ENCODE data around the gene EXOC4. TPM values are rescaled to one million over a fixed set of nuclear protein-coding genes. Genes with fewer than 3 reads are reported as not detected.
"Not testable (repeated sequence)": the region's sequence is repeated elsewhere in the genome, so short reads cannot be mapped to it uniquely, and the experiment has no call there.

The EXOC4 gene
- total RNA-seq, 2 donors from 2014 or later: 33.7 to 41.5 TPM

GRCh38 chr7:133778472-133778871, 525.6 kb downstream of the EXOC4 start:
- no peak for DNase-seq
- intact Hi-C loops (cut with DNase I): no loop called here
- no peak for ATAC-seq

DNA sequence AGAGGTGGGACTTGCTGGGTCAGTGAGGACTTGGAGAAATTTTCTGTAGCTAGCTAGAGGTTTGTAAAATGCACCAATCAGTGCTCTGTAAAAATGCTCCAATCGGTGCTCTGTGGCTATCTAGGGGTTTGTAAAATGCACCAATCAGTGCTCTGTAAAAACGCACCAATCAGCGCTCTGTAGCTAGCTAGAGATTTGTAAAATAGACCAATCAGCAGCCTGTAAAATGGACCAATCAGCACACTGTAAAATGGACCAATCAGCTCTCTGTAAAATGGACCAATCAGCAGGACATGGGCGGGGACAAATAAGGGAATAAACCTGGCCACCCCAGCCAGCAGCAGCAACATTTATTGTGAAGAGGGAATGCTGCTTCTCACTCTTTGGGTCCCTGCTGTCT, 526.7 kb downstream of the EXOC4 start:
- DNase-seq; intact Hi-C loops (cut with DNase I); ATAC-seq: not testable (repeated sequence)

DNA sequence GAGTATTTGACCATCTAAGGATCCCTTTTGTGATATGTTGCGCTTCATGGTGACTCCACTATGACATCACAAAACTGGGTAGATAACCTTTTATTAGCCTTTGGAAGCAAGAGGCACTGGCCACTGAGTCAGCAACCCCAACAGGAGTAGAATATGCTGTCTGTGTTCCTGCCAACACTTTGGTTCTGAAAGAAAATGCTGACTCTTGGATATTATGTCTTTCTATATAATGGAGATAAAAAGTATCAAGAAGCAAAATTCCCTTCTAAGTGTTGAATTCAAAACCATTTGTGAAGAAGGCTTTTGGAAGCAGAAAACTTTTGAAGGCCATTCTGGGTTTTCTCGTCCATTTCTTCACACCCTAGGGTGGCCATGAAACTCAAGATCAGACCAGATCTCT, 528.0 kb downstream of the EXOC4 start:
- intact Hi-C loops (cut with DNase I): no loop called here

GRCh38 chr7:133781486-133782090, 528.7 kb downstream of the EXOC4 start:
- ATAC-seq (no peak), DNase-seq (no peak)
- intact Hi-C loops (cut with DNase I): no loop called here

More for the DNA sequence above, 528.0 kb downstream of the EXOC4 start:
- ATAC-seq: no peak
- no peak for DNase-seq

DNA sequence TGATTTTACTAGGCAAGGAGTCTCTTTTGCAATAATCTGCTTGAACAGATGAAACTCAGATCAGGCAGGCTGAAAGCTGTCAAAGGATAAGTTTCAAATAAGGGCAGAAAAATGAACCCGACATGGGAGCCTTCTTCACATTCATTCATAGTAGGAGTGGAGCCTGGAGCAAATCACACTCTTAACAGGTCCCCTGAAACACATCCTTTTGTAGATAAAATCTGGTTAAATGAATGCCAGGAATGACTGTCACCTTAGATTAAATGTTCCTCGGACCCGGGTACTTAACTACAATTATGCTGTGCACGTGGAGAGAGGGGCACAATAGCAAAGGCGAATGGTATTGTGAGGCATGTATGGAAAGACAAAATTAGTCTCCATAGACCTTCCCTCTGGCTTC, 529.6 kb downstream of the EXOC4 start:
- DNase-seq (no peak), ATAC-seq (no peak)
- intact Hi-C loops (cut with DNase I): no loop called here

DNA sequence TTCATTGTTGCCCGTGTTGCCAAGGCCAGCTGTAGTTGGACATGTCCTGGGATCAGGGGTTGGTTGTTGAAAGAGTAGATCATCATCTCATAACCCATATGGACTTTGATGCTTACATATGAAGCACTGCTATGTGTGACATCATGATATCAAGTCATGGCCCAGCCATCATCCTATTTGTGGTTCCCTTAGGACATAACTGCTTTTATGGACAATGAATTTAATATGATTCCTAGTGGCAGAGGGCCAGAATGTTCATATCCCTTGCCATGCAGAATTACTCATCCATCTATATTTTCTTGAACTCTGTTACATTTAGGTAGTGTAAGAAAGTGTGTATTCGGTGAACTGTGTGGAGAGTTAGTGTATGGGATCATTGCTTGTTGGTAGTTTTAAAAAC, 530.4 kb downstream of the EXOC4 start:
- intact Hi-C loops (cut with DNase I): no loop called here
- ATAC-seq (no peak), DNase-seq (no peak)

GRCh38 chr7:133784486-133785001, 531.7 kb downstream of the EXOC4 start:
- ATAC-seq (no peak), DNase-seq (no peak)
- intact Hi-C loops (cut with DNase I): no loop called here

GRCh38 chr7:133786401-133786937, 533.6 kb downstream of the EXOC4 start:
- no peak for ATAC-seq
- DNase-seq: no peak
- intact Hi-C loops (cut with DNase I): no loop called here

- intact Hi-C loops (cut with DNase I): no loop called here
- DNase-seq (no peak), ATAC-seq (no peak)
Measured at GRCh38 chr7:133789974-133790373, 537.1 kb downstream of the EXOC4 start.

GRCh38 chr7:133790911-133791310, 538.0 kb downstream of the EXOC4 start:
- intact Hi-C loops (cut with DNase I): no loop called here
- no peak for DNase-seq
- no peak for ATAC-seq

GRCh38 chr7:133794479-133794878, 541.6 kb downstream of the EXOC4 start:
- peak; percentile 57 to 65 for ATAC-seq

GRCh38 chr7:133795068-133795665, 542.3 kb downstream of the EXOC4 start:
- intact Hi-C loops (cut with DNase I): no loop called here
- no peak for ATAC-seq
- no peak for DNase-seq

More at GRCh38 chr7:133794479-133794878, 541.6 kb downstream of the EXOC4 start:
- peak; percentile 21 for DNase-seq
- intact Hi-C loops (cut with DNase I): no loop called here

GRCh38 chr7:133796782-133797745, 544.2 kb downstream of the EXOC4 start:
- no peak for ATAC-seq
- intact Hi-C loops (cut with DNase I): no loop called here
- no peak for DNase-seq

DNA sequence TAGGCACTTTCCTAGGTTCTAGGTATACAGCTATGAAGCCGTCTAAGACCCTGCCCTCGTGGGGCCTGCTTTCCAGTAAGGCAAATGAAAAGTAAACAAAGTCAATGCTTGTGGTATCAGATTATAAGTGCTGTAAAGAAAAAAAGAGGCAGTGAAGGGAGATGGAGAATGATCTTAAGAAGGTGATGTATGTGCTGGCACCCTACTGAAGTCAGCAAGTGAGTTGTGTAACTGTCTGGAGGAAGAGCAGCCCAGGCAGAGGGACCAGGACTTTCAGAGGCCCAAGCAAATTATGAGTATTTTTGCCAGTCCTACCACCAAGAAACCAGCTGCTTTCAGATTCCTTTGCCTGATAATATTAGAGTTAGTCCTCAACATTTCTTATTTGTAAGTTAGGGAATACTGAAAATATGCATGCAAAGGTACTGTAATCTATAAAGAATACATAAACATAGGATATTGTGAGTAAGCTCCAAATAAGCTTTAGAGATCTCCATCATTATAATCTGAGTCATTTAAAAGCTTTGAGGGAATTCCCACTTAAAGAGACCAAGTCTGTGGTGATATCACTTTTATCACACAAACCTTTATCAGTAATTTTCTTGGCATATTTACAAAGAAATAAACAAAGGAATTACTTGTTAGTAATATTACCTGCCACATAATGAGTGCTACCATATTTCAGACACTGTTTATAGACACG, 545.1 kb downstream of the EXOC4 start:
- intact Hi-C loops (cut with DNase I): no loop called here
- ATAC-seq (no peak), DNase-seq (no peak)

DNA sequence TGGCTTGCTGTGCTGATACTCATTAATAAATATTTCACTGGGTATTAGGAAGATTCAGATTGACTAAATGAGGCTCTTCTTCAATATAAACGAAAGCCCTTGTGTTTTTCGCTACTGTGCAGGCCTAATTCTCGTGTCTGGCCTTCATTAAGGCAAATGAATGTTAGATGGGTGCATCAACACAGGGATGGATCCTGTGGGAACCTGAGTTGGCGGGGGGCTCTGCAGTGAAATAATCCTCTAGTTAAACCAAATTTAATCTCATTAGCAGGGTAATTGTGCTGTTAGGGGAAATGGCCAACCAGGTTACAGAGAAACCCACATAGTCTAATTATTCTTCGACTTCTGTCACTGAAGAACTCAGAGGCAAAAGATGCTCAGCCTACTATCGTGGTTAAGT, 548.5 kb downstream of the EXOC4 start:
- no peak for ATAC-seq
- intact Hi-C loops (cut with DNase I): no loop called here
- no peak for DNase-seq

DNA sequence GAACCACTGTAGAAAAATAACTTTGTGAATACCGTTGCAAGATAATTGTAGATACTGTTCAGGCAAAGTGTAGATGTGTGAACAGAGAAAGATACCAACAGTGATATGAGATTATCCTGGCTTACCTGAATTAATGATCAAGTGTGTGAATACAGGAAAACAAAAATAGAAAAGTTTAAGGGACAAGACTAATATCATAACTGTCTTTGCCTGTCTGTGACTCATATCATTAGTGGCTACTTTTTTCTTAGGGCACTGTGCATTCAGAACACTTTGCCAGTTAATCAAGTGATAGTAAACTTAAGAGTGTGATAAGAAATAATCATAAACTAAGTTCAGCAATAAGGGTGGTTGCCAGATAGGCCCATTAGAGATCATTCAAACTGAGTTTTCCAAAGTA, 551.2 kb downstream of the EXOC4 start:
- intact Hi-C loops (cut with DNase I): no loop called here
- ATAC-seq (no peak), DNase-seq (no peak)

DNA sequence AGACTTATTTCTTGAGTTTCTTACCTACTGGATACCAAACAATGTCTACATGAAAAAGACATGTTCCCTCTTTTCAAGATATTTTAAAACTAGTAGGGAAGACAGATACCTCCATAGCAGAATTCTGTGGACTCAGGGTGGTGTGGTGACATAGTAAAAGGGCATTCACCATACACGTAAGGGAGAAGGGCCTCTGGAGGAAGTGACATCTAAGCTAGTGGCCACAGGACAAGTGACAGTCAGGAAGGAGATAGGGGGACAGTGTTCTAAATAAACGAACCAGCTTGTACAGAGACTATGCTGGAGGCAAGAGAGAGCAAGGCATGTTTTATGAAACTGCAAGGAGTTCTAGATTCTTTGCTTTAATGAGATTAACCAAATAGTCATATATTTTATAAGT, 552.5 kb downstream of the EXOC4 start:
- intact Hi-C loops (cut with DNase I): no loop called here
- no peak for DNase-seq
- ATAC-seq: no peak

- DNase-seq: no peak
- no peak for ATAC-seq
- intact Hi-C loops (cut with DNase I): no loop called here
Measured at GRCh38 chr7:133807624-133808492, 555.0 kb downstream of the EXOC4 start.
